Omental fat pad (tissue), 4 donors: ENCODE measurements around the gene LAPTM4A. TPM values are rescaled to one million over a fixed set of nuclear protein-coding genes. Genes with fewer than 3 reads are reported as not detected.

Experiments
- ATAC-seq: fragments of 150-250 bp; one replicate; pipeline ENCODE4 v1.9.1; 2016; ENCODE audit warnings: mild to moderate bottlenecking, moderate library complexity; ENCODE audit not compliant: low FRiP score
- DNase-seq: peaks from one replicate; pipeline ENCODE4 v3.0.0-alpha.2; 2019; ENCODE audit warnings: low spot score
- CTCF ChIP-seq, 3 donors: fragments of 450-650 bp; IDR thresholded peaks; one replicate each; pipeline ENCODE4 v1.5.1; 2016 to 2017; ENCODE audit warnings: antibody characterized with exemption in 3 of 3, mild to moderate bottlenecking in 3 of 3, moderate library complexity in 2 of 3
- total RNA-seq, 4 donors: library from RNA; depleted of rRNA; stranded (reverse); fragments of >200 nt; gene quantifications; one replicate each; pipeline ENCODE4 v1.1.0, GENCODE V29; 2016

Gene LAPTM4A
- total RNA-seq, 4 donors from 2014 or later = 174 to 306 (median 225) TPM

GRCh38 chr2:20064841-20065240, 13.4 kb upstream of the LAPTM4A start:
- TF ChIP-seq CTCF (IDR thresholded peaks at IDR 0.05) = no peak
- ATAC-seq (no peak), DNase-seq (no peak)

GRCh38 chr2:20064421-20064820, 13.0 kb upstream of the LAPTM4A start:
- no peak for TF ChIP-seq CTCF (IDR thresholded peaks at IDR 0.05)
- ATAC-seq (no peak), DNase-seq (no peak)

- DNase-seq (no peak), ATAC-seq (no peak)
- TF ChIP-seq CTCF (IDR thresholded peaks at IDR 0.05) = no peak
Measured at GRCh38 chr2:20062615-20063545, 11.5 kb upstream of the LAPTM4A start.

GRCh38 chr2:20061940-20062339, 10.5 kb upstream of the LAPTM4A start:
- no peak for TF ChIP-seq CTCF (IDR thresholded peaks at IDR 0.05)

GRCh38 chr2:20061476-20061875, 10.0 kb upstream of the LAPTM4A start:
- DNase-seq (no peak), ATAC-seq (no peak)
- TF ChIP-seq CTCF (IDR thresholded peaks at IDR 0.05) = no peak

More at GRCh38 chr2:20061940-20062339, 10.5 kb upstream of the LAPTM4A start:
- ATAC-seq = no peak
- DNase-seq = no peak

- ATAC-seq (no peak), DNase-seq (no peak)
- no peak for TF ChIP-seq CTCF (IDR thresholded peaks at IDR 0.05)
Measured at GRCh38 chr2:20060106-20060505, 8.7 kb upstream of the LAPTM4A start.

- ATAC-seq (no peak), DNase-seq (no peak)
- TF ChIP-seq CTCF (IDR thresholded peaks at IDR 0.05) = no peak
Measured at GRCh38 chr2:20057268-20057667, 5.8 kb upstream of the LAPTM4A start.
